Liver (tissue), 9 donors: ENCODE data around the gene ATP2B2. TPM values are rescaled to one million over a fixed set of nuclear protein-coding genes. Genes with fewer than 3 reads are reported as not detected.

Experiments used
- DNase-seq: peaks from one replicate; pipeline ENCODE4 v3.0.0-alpha.2; 2017; ENCODE audit warnings: low spot score
- H3K27ac ChIP-seq, 2 donors: one replicate each; pipeline ENCODE4 v1.7.0; 2013; ENCODE audit warnings: inconsistent platforms in 2 of 2, low read length in 2 of 2, control low read depth in 1 of 2, low read depth in 1 of 2, mild to moderate bottlenecking in 1 of 2
- H3K27me3 ChIP-seq, 4 donors: one replicate each; pipeline versions ENCODE4 v1.6.1 to v1.7.0; 2013; ENCODE audit warnings: low read length in 3 of 4, inconsistent platforms in 1 of 4, mild to moderate bottlenecking in 1 of 4, moderate library complexity in 1 of 4; ENCODE audit not compliant: control insufficient read depth in 4 of 4, insufficient read depth in 4 of 4
- H3K36me3 ChIP-seq, 4 donors: one replicate each; pipeline versions ENCODE4 v1.6.1 to v1.7.0; 2013; ENCODE audit warnings: low read length in 3 of 4, mild to moderate bottlenecking in 3 of 4, low read depth in 1 of 4, moderate library complexity in 1 of 4; ENCODE audit not compliant: control insufficient read depth in 4 of 4, insufficient read depth in 3 of 4
- H3K4me1 ChIP-seq, 4 donors: one replicate each; pipeline versions ENCODE4 v1.6.1 to v1.7.0; 2013; ENCODE audit warnings: low read length in 3 of 4, mild to moderate bottlenecking in 3 of 4, moderate library complexity in 1 of 4; ENCODE audit not compliant: control insufficient read depth in 4 of 4, insufficient read depth in 4 of 4
- H3K4me3 ChIP-seq, 3 donors: one replicate each; pipeline versions ENCODE4 v1.6.1 to v1.7.0; 2013; ENCODE audit warnings: low read length in 3 of 3, control low read depth in 1 of 3, low read depth in 1 of 3, mild to moderate bottlenecking in 1 of 3
- H3K9ac ChIP-seq, 2 donors: one replicate each; pipeline ENCODE4 v1.7.0; 2013; ENCODE audit warnings: low read length in 2 of 2, mild to moderate bottlenecking in 2 of 2, moderate library complexity in 2 of 2, control low read depth in 1 of 2, low read depth in 1 of 2
- H3K9me3 ChIP-seq, 4 donors: one replicate each; pipeline versions ENCODE4 v1.6.1 to v1.7.0; 2013; ENCODE audit warnings: low read length in 3 of 4; ENCODE audit not compliant: control insufficient read depth in 4 of 4
- ATF3 ChIP-seq: IDR thresholded peaks from 2 replicates; pipeline ENCODE4 v1.6.1; 2016; ENCODE audit warnings: antibody characterized with exemption
- EGR1 ChIP-seq, 2 donors: IDR thresholded peaks; 2 replicates each; pipeline ENCODE4 v1.6.1; 2016 to 2018; ENCODE audit warnings: antibody characterized with exemption in 2 of 2, low read depth in 2 of 2
- FOXA1 ChIP-seq: IDR thresholded peaks from 2 replicates; pipeline ENCODE4 v1.6.1; 2016; ENCODE audit warnings: antibody characterized with exemption
- FOXA2 ChIP-seq: IDR thresholded peaks from 2 replicates; pipeline ENCODE4 v1.6.1; 2016; ENCODE audit warnings: antibody characterized with exemption
- GABPA ChIP-seq, 2 donors: IDR thresholded peaks in 1 of 2; conservative IDR thresholded peaks in 1 of 2; 2 replicates each; pipeline ENCODE4 v1.6.1; 2016; ENCODE audit warnings: antibody characterized with exemption in 2 of 2, mild to moderate bottlenecking in 1 of 2, moderate library complexity in 1 of 2
- HNF4A ChIP-seq, 2 donors: conservative IDR thresholded peaks; 2 replicates each; pipeline ENCODE4 v1.6.1; 2016; ENCODE audit warnings: antibody characterized with exemption in 2 of 2, mild to moderate bottlenecking in 2 of 2
- HNF4G ChIP-seq: IDR thresholded peaks from 2 replicates; pipeline ENCODE4 v1.6.1; 2016; ENCODE audit warnings: antibody characterized with exemption
- MAX ChIP-seq: IDR thresholded peaks from 2 replicates; pipeline ENCODE4 v1.6.1; 2016; ENCODE audit warnings: antibody characterized with exemption
- NR2F2 ChIP-seq: IDR thresholded peaks from 2 replicates; pipeline ENCODE4 v1.6.1; 2016; ENCODE audit warnings: antibody characterized with exemption
- RAD21 ChIP-seq, 2 donors: IDR thresholded peaks; 2 replicates each; pipeline ENCODE4 v1.6.1; 2016; ENCODE audit warnings: antibody characterized with exemption in 2 of 2, mild to moderate bottlenecking in 2 of 2
- RXRA ChIP-seq, 2 donors: IDR thresholded peaks; 2 replicates each; pipeline ENCODE4 v1.6.1; 2017 to 2018; ENCODE audit warnings: antibody characterized with exemption in 2 of 2, mild to moderate bottlenecking in 1 of 2
- SP1 ChIP-seq: IDR thresholded peaks from 2 replicates; pipeline ENCODE4 v1.6.1; 2018; ENCODE audit warnings: antibody characterized with exemption, mild to moderate bottlenecking
- TAF1 ChIP-seq: conservative IDR thresholded peaks from 2 replicates; pipeline ENCODE4 v1.6.1; 2016; ENCODE audit warnings: antibody characterized with exemption, mild to moderate bottlenecking
- ZBTB33 ChIP-seq: IDR thresholded peaks from 2 replicates; pipeline ENCODE4 v1.6.1; 2016; ENCODE audit warnings: antibody characterized with exemption
- WGBS: extraction: QIAGEN DNeasy Blood & Tissue Kit; methylation state at CpG from one replicate; pipeline ENCODE4 v1.1.7; 2013; 5-methylcytosine and 5-hydroxymethylcytosine counted together
- polyA plus RNA-seq, 2 donors: library from polyadenylated mRNA; stranded (reverse) in 1 of 2; unstranded in 1 of 2; fragments of 200-250 nt in 1 of 2; fragments of >200 nt in 1 of 2; fragmentation: Nextera tagmentation in 1 of 2; extraction: Ambion mirVana in 1 of 2; gene quantifications; one replicate each; pipeline versions ENCODE4 v1.2.1 to v1.2.3, GENCODE V29; 2013 to 2015
- total RNA-seq, 2 donors: library from RNA; depleted of rRNA; stranded (reverse); fragments of >200 nt; gene quantifications; one replicate each; pipeline ENCODE4 v1.2.3, GENCODE V29; 2014
- donor health status: healthy.
- donor health status: healthy.
- donor health status: healthy.
- donor health status: healthy.
- donor health status: healthy.

The ATP2B2 gene
- total and polyA plus RNA-seq, 4 donors, result 10.4 to 27.8 (median 20.7) TPM

GRCh38 chr3:10548992-10549391 lies 43.6 kb upstream of the ATP2B2 start:
- no peaks in the 10 kb centered on the region for H3K4me1 ChIP-seq
- no peak overlapping the region for H3K9ac ChIP-seq
- no peak for DNase-seq
- H3K27me3 ChIP-seq, result no peaks in the 10 kb centered on the region
- no peak overlapping the region for H3K27ac ChIP-seq
- H3K4me3 ChIP-seq, result no peak overlapping the region
- TF ChIP-seq MAX, result no peak
- TF ChIP-seq TAF1, result no peak
- no peak for TF ChIP-seq RXRA (IDR thresholded peaks at IDR 0.05)
- no peaks in the 10 kb centered on the region for H3K9me3 ChIP-seq
- H3K36me3 ChIP-seq, result no peaks in the 10 kb centered on the region

GRCh38 chr3:10547841-10548783 lies 42.7 kb upstream of the ATP2B2 start:
- Histone ChIP-seq H3K27ac (no peak overlapping the region), H3K9me3 (no peaks in the 10 kb centered on the region), H3K27me3 (no peaks in the 10 kb centered on the region), H3K4me3 (no peak overlapping the region), H3K36me3 (no peaks in the 10 kb centered on the region), H3K4me1 (no peaks in the 10 kb centered on the region), H3K9ac (no peak overlapping the region)
- 73% methylated on average over 6 of the region's 6 CpGs for WGBS
- no peak for DNase-seq
- TF ChIP-seq GABPA (IDR thresholded peaks at IDR 0.05 in 1 of 2, conservative IDR thresholded peaks at IDR 0.05 in 1 of 2) (no peak), SP1 (no peak), ATF3 (no peak), EGR1 (IDR thresholded peaks at IDR 0.05; ENCODE audit: low read depth in 2 of 2) (no peak), FOXA1 (no peak), NR2F2 (no peak), FOXA2 (no peak), HNF4G (no peak), TAF1 (no peak), RXRA (IDR thresholded peaks at IDR 0.05) (no peak), MAX (no peak), RAD21 (IDR thresholded peaks at IDR 0.05) (no peak), HNF4A (conservative IDR thresholded peaks at IDR 0.05) (no peak)

DNA sequence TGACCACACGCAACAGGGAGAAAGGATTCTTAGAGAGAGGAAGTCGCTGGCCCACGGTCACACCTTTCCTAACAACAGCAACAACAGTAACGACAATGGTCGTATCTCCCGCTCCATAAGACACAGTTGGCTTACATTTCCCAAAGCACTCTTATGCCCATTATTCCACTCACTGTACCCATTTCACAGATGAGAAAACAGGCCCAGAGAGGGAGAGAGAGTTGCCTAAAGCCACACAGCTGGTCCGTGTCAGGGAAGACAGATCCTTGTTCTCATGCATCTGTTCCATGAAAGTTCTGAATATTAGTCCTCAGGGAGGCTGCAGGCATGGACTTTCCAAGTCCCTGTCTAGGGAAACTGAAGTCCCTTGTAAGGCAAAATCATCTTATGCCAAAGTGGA lies 42.0 kb upstream of the ATP2B2 start:
- H3K9ac ChIP-seq, result no peak overlapping the region
- H3K27me3 ChIP-seq, result no peaks in the 10 kb centered on the region
- no peak overlapping the region for H3K27ac ChIP-seq
- TF ChIP-seq RXRA (IDR thresholded peaks at IDR 0.05) (no peak), EGR1 (IDR thresholded peaks at IDR 0.05; ENCODE audit: low read depth in 2 of 2) (no peak), ZBTB33 (no peak)
- DNase-seq, result no peak
- WGBS, result 90% methylated on average over 7 of the region's 7 CpGs
- H3K36me3 ChIP-seq, result no peaks in the 10 kb centered on the region
- no peak overlapping the region for H3K4me3 ChIP-seq
- no peaks in the 10 kb centered on the region for H3K4me1 ChIP-seq
- H3K9me3 ChIP-seq, result peaks cover 0 to 2% (median 0%) of the 10 kb centered on the region in 4 donors
